Keratinocyte (primary cell): ENCODE measurements around the gene TIE1.

Experiments used
- EZH2 ChIP-seq: IDR thresholded peaks from one replicate; pipeline ENCODE4 v1.6.1; 2012; ENCODE audit warnings: inconsistent platforms, mild to moderate bottlenecking, low read length, moderate library complexity
- TF ChIP-seq, protein P1 (sequence below), 3 experiments: IDR thresholded peaks in 1 of 3; conservative IDR thresholded peaks in 1 of 3; optimal IDR thresholded peaks in 1 of 3; 2 replicates in 2 of 3; 3 replicates in 1 of 3; pipeline versions ENCODE3 to v1.5.1; 2011; ENCODE audit warnings: low read length in 3 of 3, mild to moderate bottlenecking in 3 of 3, moderate library complexity in 2 of 3, control low read depth in 1 of 3, inconsistent platforms in 1 of 3; ENCODE audit not compliant: insufficient read depth in 2 of 3; ENCODE audit errors: extremely low read depth in 1 of 3

DNA sequence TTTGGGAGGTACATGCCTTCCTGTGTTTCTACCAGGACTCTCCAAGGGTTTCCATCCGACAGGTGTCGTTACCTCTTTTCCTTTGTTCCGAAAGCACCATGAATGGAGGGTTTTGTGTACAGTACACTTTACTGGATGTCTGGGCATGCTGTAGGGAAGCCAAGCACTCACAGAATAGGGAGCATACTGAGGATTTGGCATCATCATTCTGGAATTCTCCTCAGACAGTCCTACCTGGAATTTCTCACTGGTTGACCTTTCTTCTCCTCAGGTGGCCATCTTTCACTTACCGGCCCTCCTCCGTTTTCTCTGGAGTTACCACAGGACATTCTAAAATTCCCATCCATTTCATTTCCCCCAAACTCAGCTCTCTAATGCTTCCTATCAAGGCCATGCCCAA is 30.9 kb downstream of the TIE1 start:
- TF ChIP-seq, protein P1, sequence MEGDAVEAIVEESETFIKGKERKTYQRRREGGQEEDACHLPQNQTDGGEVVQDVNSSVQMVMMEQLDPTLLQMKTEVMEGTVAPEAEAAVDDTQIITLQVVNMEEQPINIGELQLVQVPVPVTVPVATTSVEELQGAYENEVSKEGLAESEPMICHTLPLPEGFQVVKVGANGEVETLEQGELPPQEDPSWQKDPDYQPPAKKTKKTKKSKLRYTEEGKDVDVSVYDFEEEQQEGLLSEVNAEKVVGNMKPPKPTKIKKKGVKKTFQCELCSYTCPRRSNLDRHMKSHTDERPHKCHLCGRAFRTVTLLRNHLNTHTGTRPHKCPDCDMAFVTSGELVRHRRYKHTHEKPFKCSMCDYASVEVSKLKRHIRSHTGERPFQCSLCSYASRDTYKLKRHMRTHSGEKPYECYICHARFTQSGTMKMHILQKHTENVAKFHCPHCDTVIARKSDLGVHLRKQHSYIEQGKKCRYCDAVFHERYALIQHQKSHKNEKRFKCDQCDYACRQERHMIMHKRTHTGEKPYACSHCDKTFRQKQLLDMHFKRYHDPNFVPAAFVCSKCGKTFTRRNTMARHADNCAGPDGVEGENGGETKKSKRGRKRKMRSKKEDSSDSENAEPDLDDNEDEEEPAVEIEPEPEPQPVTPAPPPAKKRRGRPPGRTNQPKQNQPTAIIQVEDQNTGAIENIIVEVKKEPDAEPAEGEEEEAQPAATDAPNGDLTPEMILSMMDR (optimal IDR thresholded peaks at IDR 0.05 in 1 of 3, IDR thresholded peaks at IDR 0.05 in 1 of 3, conservative IDR thresholded peaks at IDR 0.05 in 1 of 3; ENCODE audit: extremely low read depth in 1 of 3, insufficient read depth in 2 of 3, low read length in 3 of 3) = no peak
- TF ChIP-seq EZH2 = no peak
